ENCODE measurements around the gene KLHL29. TPM values are rescaled to one million over a fixed set of nuclear protein-coding genes. Genes with fewer than 3 reads are reported as not detected.

Gene KLHL29
- total RNA-seq, 1 experiment from 2014 or later: 16.7 TPM

DNA sequence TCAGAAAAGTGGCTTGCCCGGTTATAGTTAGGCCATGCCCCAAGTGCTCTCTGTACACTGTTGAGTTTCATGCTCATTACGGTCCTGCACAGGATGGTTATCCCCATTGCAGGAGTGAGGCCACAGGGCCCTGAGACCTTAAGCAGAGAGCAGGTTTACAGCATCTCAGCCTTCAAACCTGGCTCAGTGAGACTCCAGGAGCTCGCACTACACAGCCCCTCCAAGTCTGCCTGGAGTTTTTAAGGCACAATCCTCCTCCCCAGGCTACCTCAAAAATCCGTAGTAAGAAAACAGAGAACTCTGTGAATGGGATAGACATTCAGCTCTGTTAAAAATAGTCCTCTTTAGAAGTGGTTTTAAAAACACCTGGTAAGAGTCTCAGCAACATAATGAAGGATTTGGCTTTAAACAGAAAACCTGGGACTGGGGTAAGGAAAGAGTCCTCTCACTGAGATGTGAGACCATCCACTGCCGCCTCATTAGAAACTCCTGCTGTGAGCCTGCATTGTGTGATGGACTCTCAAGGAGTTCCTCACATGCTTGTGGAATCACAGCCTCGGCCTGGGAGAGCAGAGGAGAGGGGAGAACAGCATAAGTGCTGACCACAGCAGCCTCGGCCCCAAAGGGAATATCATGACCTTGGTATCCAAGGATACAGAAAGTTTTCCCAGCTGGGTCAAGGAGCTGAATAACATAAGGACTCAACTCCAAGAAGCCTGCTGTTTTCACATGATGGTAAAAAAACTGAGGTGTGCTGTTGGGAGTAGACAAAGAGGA, 327.2 kb downstream of the KLHL29 start:
- no peaks in the 10 kb centered on the region for H3K9me3 ChIP-seq (ENCODE audit: control insufficient read depth in 1 of 2, insufficient read depth in 1 of 2, low read depth in 1 of 2, low read length in 2 of 2)
- no peaks in the 10 kb centered on the region for H4K20me1 ChIP-seq (ENCODE audit: insufficient read depth)
- H3K36me3 ChIP-seq (ENCODE audit: control insufficient read depth in 1 of 2, insufficient read depth in 2 of 2, low read length in 2 of 2): no peaks in the 10 kb centered on the region
- no peak overlapping the region for H3K27ac ChIP-seq (ENCODE audit: low read depth, low read length)
- no peak overlapping the region for H3K4me3 ChIP-seq (replicated peaks in 1 of 2; ENCODE audit: low read depth in 1 of 2, low read length in 2 of 2)
- no peaks in the 10 kb centered on the region for H3K79me2 ChIP-seq (ENCODE audit: insufficient read depth, low read length)
- ChIA-PET POLR2A (no interaction called here), RAD21 (ENCODE audit: low non-redundant PET in 1 of 2, low total read pairs in 2 of 2, uncharacterized antibody in 2 of 2, unreplicated experiment in 2 of 2) (no interaction called here), CTCF (no interaction called here)
- ATAC-seq (no peak), DNase-seq (ENCODE audit: low read depth, low spot score) (no peak)
- TF ChIP-seq, protein P1, sequence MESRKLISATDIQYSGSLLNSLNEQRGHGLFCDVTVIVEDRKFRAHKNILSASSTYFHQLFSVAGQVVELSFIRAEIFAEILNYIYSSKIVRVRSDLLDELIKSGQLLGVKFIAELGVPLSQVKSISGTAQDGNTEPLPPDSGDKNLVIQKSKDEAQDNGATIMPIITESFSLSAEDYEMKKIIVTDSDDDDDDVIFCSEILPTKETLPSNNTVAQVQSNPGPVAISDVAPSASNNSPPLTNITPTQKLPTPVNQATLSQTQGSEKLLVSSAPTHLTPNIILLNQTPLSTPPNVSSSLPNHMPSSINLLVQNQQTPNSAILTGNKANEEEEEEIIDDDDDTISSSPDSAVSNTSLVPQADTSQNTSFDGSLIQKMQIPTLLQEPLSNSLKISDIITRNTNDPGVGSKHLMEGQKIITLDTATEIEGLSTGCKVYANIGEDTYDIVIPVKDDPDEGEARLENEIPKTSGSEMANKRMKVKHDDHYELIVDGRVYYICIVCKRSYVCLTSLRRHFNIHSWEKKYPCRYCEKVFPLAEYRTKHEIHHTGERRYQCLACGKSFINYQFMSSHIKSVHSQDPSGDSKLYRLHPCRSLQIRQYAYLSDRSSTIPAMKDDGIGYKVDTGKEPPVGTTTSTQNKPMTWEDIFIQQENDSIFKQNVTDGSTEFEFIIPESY (IDR thresholded peaks at IDR 0.05; ENCODE audit: extremely low read depth, insufficient replicate concordance, low read length): no peak
- H3K27me3 ChIP-seq (ENCODE audit: insufficient read depth, low read length): no peaks in the 10 kb centered on the region
- no peak overlapping the region for H2AFZ ChIP-seq (ENCODE audit: low read depth, low read length, poor library complexity, severe bottlenecking)
- no peaks in the 10 kb centered on the region for H3K4me1 ChIP-seq (ENCODE audit: control insufficient read depth in 1 of 2, insufficient read depth in 2 of 2, low read length in 2 of 2)
- intact Hi-C loops (cut with micrococcal nuclease): no loop called here
- no peak overlapping the region for H3K4me2 ChIP-seq (ENCODE audit: low read length)
- H3K9ac ChIP-seq (ENCODE audit: low read length): no peak overlapping the region
- H3K9me2 ChIP-seq (ENCODE audit: insufficient read depth): no peaks in the 10 kb centered on the region
- no TSS peak for BruUV-seq (replicated peaks)

- Histone ChIP-seq H3K9ac (ENCODE audit: low read length) (no peak overlapping the region), H3K4me3 (replicated peaks in 1 of 2; ENCODE audit: low read depth in 1 of 2, low read length in 2 of 2) (no peak overlapping the region), H2AFZ (ENCODE audit: low read depth, low read length, poor library complexity, severe bottlenecking) (no peak overlapping the region), H3K27ac (ENCODE audit: low read depth, low read length) (no peak overlapping the region), H3K4me1 (ENCODE audit: control insufficient read depth in 1 of 2, insufficient read depth in 2 of 2, low read length in 2 of 2) (no peaks in the 10 kb centered on the region), H3K9me3 (ENCODE audit: control insufficient read depth in 1 of 2, insufficient read depth in 1 of 2, low read depth in 1 of 2, low read length in 2 of 2) (no peaks in the 10 kb centered on the region), H3K36me3 (ENCODE audit: control insufficient read depth in 1 of 2, insufficient read depth in 2 of 2, low read length in 2 of 2) (no peaks in the 10 kb centered on the region), H3K4me2 (ENCODE audit: low read length) (no peak overlapping the region), H4K20me1 (ENCODE audit: insufficient read depth) (no peaks in the 10 kb centered on the region), H3K79me2 (ENCODE audit: insufficient read depth, low read length) (no peaks in the 10 kb centered on the region), H3K27me3 (ENCODE audit: insufficient read depth, low read length) (no peaks in the 10 kb centered on the region), H3K9me2 (ENCODE audit: insufficient read depth) (no peaks in the 10 kb centered on the region)
- intact Hi-C loops (cut with micrococcal nuclease): no loop called here
- ATAC-seq (no peak), DNase-seq (ENCODE audit: low read depth, low spot score) (no peak)
- ChIA-PET RAD21 (ENCODE audit: low non-redundant PET in 1 of 2, low total read pairs in 2 of 2, uncharacterized antibody in 2 of 2, unreplicated experiment in 2 of 2) (no interaction called here), POLR2A (no interaction called here), CTCF (no interaction called here)
- BruUV-seq (replicated peaks): no TSS peak
- no peak for TF ChIP-seq TCF7L2 (IDR thresholded peaks at IDR 0.05; ENCODE audit: borderline replicate concordance, extremely low read depth, insufficient read depth, insufficient read length)
- no peak for TF ChIP-seq JUND (IDR thresholded peaks at IDR 0.05)
- no peak for TF ChIP-seq EGR1 (IDR thresholded peaks at IDR 0.05; ENCODE audit: low read depth)
- TF ChIP-seq POLR2A (IDR thresholded peaks at IDR 0.05; ENCODE audit: borderline replicate concordance, extremely low read depth, insufficient read depth, insufficient read length): no peak
- TF ChIP-seq FOSL1 (IDR thresholded peaks at IDR 0.05; ENCODE audit: low read depth): no peak
- no peak for TF ChIP-seq POLR2AphosphoS5 (IDR thresholded peaks at IDR 0.05; ENCODE audit: low read depth, low read length)
- no peak for TF ChIP-seq EZH2phosphoT487 (IDR thresholded peaks at IDR 0.05; ENCODE audit: borderline replicate concordance)
- no peak for TF ChIP-seq CBX3 (IDR thresholded peaks at IDR 0.05; ENCODE audit: low read depth)
- no peak for TF ChIP-seq ELF1 (IDR thresholded peaks at IDR 0.05; ENCODE audit: borderline replicate concordance, low read depth)
- TF ChIP-seq, protein P2, sequence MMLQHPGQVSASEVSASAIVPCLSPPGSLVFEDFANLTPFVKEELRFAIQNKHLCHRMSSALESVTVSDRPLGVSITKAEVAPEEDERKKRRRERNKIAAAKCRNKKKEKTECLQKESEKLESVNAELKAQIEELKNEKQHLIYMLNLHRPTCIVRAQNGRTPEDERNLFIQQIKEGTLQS (IDR thresholded peaks at IDR 0.05): no peak
- no peak for TF ChIP-seq ZNF274 (IDR thresholded peaks at IDR 0.05; ENCODE audit: low read depth, low read length)
- TF ChIP-seq, protein P1 (IDR thresholded peaks at IDR 0.05; ENCODE audit: extremely low read depth, insufficient replicate concordance, low read length): no peak
- TF ChIP-seq CTCF (IDR thresholded peaks at IDR 0.05 in 2 of 3, conservative IDR thresholded peaks at IDR 0.05 in 1 of 3; ENCODE audit: borderline replicate concordance in 1 of 3, insufficient read depth in 1 of 3, low read depth in 2 of 3, low read length in 2 of 3): no peak
These were observed 327.8 kb downstream of the KLHL29 start for GRCh38 chr2:23712756-23713151.
